ENCODE data around the gene CCDC157.

Gene CCDC157

GRCh38 chr22:30386960-30387827 lies 30.4 kb downstream of the CCDC157 start, which contains the start of gene RNF215:
RNF215 (minus strand) TSS chr22:30387411; CDS start chr22:30387313, 98 bp downstream.
- no peaks in the 10 kb centered on the region for H3K36me3 ChIP-seq (ENCODE audit: control insufficient read depth, insufficient read depth, low read length)
- peak within 1 kb of the TSS; percentile 59 for H3K4me3 ChIP-seq (ENCODE audit: low read depth, low read length)
- no peaks in the 10 kb centered on the region for H3K9me3 ChIP-seq (ENCODE audit: control insufficient read depth, low read length)
- H3K4me2 ChIP-seq (ENCODE audit: low read length), result peak within 1 kb of the TSS; percentile 94
- peak within 1 kb of the TSS; percentile 80 for H2AFZ ChIP-seq
- H3K9ac ChIP-seq, result no peak within 1 kb of the TSS
- TF ChIP-seq CTCF (IDR thresholded peaks at IDR 0.05), result peak; percentile 81
- peaks cover 5% of the 10 kb centered on the region for H3K4me1 ChIP-seq
- H3K79me2 ChIP-seq, result no peaks in the 10 kb centered on the region
- H3K27me3 ChIP-seq (ENCODE audit: control insufficient read depth, insufficient read depth, low read length), result no peaks in the 10 kb centered on the region
- H3K27ac ChIP-seq, result no peak within 1 kb of the TSS

- TF ChIP-seq CTCF (IDR thresholded peaks at IDR 0.05), result peak; percentile 69
- Histone ChIP-seq H3K4me2 (ENCODE audit: low read length) (no peak overlapping the region), H3K9ac (no peak overlapping the region), H2AFZ (peak overlapping the region; percentile 72), H3K36me3 (ENCODE audit: control insufficient read depth, insufficient read depth, low read length) (no peaks in the 10 kb centered on the region), H3K9me3 (ENCODE audit: control insufficient read depth, low read length) (no peaks in the 10 kb centered on the region), H3K4me3 (ENCODE audit: low read depth, low read length) (no peak overlapping the region), H3K79me2 (peaks cover 2% of the 10 kb centered on the region), H3K27me3 (ENCODE audit: control insufficient read depth, insufficient read depth, low read length) (no peaks in the 10 kb centered on the region), H3K27ac (peak overlapping the region; percentile 11), H3K4me1 (peaks cover 5% of the 10 kb centered on the region)
These were observed 34.3 kb downstream of the CCDC157 start for GRCh38 chr22:30390974-30391691.

- Histone ChIP-seq H3K27ac (no peak overlapping the region), H3K4me3 (ENCODE audit: low read depth, low read length) (no peak overlapping the region), H3K36me3 (ENCODE audit: control insufficient read depth, insufficient read depth, low read length) (no peaks in the 10 kb centered on the region), H3K4me1 (peaks cover 3% of the 10 kb centered on the region), H3K4me2 (ENCODE audit: low read length) (no peak overlapping the region), H3K9me3 (ENCODE audit: control insufficient read depth, low read length) (no peaks in the 10 kb centered on the region), H2AFZ (no peak overlapping the region), H3K9ac (no peak overlapping the region), H3K79me2 (peaks cover 2% of the 10 kb centered on the region), H3K27me3 (ENCODE audit: control insufficient read depth, insufficient read depth, low read length) (no peaks in the 10 kb centered on the region)
- no peak for TF ChIP-seq CTCF (IDR thresholded peaks at IDR 0.05)
These were observed 36.0 kb downstream of the CCDC157 start for GRCh38 chr22:30392661-30393321.

- Histone ChIP-seq H3K27me3 (ENCODE audit: control insufficient read depth, insufficient read depth, low read length) (no peaks in the 10 kb centered on the region), H3K79me2 (peaks cover 2% of the 10 kb centered on the region), H3K9me3 (ENCODE audit: control insufficient read depth, low read length) (no peaks in the 10 kb centered on the region), H3K9ac (no peak overlapping the region), H3K4me1 (peaks cover 3% of the 10 kb centered on the region), H3K27ac (no peak overlapping the region), H3K36me3 (ENCODE audit: control insufficient read depth, insufficient read depth, low read length) (no peaks in the 10 kb centered on the region), H3K4me3 (ENCODE audit: low read depth, low read length) (no peak overlapping the region), H2AFZ (no peak overlapping the region), H3K4me2 (ENCODE audit: low read length) (no peak overlapping the region)
- no peak for TF ChIP-seq CTCF (IDR thresholded peaks at IDR 0.05)
These were observed 36.5 kb downstream of the CCDC157 start for GRCh38 chr22:30393322-30393680.
